GM12892 (cell line): ENCODE data around the gene KCTD7.

ENCODE experiments used
- POLR2A ChIP-seq: IDR thresholded peaks from 2 replicates; pipeline ENCODE4 v1.6.1; 2011; ENCODE audit warnings: low read depth, low read length, control low read depth
- POLR2AphosphoS5 ChIP-seq: IDR thresholded peaks from 2 replicates; pipeline ENCODE4 v1.6.1; 2011; ENCODE audit warnings: low read depth, low read length, control low read depth

DNA sequence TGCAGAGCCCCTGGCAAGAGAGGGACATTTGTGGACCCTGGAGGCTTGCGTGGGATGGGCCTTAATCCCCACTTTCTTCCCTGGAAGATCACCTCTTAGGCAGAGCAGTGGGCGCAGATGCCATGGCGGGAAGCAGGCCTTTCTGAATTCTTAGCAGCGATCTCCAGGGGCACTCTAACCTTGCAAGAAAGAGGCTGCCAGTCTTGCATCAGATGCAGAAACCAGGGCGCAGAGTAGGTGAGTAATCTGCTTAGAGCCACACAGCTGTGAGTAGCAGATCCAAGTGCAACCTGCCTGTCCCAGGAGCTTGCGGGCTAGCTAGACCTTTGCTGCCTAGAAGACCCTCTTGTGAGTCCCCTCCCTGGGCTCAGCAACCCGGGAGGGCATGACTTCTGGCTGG lies 40.0 kb downstream of the KCTD7 start:
- TF ChIP-seq POLR2A: no peak
- TF ChIP-seq POLR2AphosphoS5: no peak
